Testis (tissue), 2 donors: ENCODE data around the gene ST3GAL5.

Source experiments
- POLR2A ChIP-seq: fragments of 450-650 bp; IDR thresholded peaks from one replicate; pipeline ENCODE4 v1.6.1; 2017; ENCODE audit warnings: antibody characterized with exemption, mild to moderate bottlenecking, moderate library complexity
- TF ChIP-seq, protein P1 (sequence below), 3 experiments: fragments of 450-650 bp in 2 of 3; fragments of 200-600 bp in 1 of 3; sonication (generic) in 1 of 3; IDR thresholded peaks; one replicate each; pipeline ENCODE4 v1.5.1; 2016 to 2019; ENCODE audit warnings: antibody characterized with exemption in 3 of 3, mild to moderate bottlenecking in 2 of 3, moderate library complexity in 1 of 3

DNA sequence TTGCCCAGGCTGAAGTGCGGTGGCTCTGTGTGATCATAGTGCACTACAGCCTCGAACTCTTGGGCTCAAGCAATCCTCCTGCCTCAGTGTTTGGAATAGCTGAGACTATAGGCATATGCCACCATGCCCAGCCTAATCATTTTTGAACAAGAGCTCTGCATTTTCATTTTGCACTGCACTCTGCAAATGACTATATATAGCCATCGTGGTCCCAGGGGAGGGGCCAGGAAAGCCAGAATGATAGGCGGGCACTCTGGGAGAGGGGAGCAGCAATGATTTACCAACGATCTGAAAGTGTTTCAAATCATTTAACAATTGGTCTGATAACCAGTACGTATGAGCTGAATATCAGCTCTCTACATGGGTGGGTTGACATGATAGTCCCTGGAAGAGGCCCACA, 22.3 kb upstream of the ST3GAL5 start:
- TF ChIP-seq, protein P1, sequence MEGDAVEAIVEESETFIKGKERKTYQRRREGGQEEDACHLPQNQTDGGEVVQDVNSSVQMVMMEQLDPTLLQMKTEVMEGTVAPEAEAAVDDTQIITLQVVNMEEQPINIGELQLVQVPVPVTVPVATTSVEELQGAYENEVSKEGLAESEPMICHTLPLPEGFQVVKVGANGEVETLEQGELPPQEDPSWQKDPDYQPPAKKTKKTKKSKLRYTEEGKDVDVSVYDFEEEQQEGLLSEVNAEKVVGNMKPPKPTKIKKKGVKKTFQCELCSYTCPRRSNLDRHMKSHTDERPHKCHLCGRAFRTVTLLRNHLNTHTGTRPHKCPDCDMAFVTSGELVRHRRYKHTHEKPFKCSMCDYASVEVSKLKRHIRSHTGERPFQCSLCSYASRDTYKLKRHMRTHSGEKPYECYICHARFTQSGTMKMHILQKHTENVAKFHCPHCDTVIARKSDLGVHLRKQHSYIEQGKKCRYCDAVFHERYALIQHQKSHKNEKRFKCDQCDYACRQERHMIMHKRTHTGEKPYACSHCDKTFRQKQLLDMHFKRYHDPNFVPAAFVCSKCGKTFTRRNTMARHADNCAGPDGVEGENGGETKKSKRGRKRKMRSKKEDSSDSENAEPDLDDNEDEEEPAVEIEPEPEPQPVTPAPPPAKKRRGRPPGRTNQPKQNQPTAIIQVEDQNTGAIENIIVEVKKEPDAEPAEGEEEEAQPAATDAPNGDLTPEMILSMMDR (IDR thresholded peaks at IDR 0.05): no peak
- no peak for TF ChIP-seq POLR2A
